Common myeloid progenitor, CD34-positive (primary cell): ENCODE measurements around the gene PI4KA.

Experiments
- CTCF ChIA-PET: fragments of 350-600 bp; sonication (Branson Sonifier 250); formaldehyde crosslinking; loops from one replicate; lab custom pipeline; 2021; ENCODE audit warnings: antibody characterized with exemption; lab: Charles Lee
- POLR2A ChIA-PET: fragments of 350-600 bp; sonication (Branson Sonifier 250); formaldehyde crosslinking; loops from one replicate; lab custom pipeline; 2021; ENCODE audit warnings: antibody characterized with exemption; lab: Charles Lee
- DNase-seq, 3 donors: peaks; one replicate each; pipeline versions ENCODE4 v3.0.0 to v3.0.0-alpha.2; 2013
- H3K27ac ChIP-seq, 2 experiments: 1 replicate in 1 of 2; 2 replicates in 1 of 2; pipeline ENCODE4 v1.7.0; 2013; ENCODE audit warnings: inconsistent platforms in 2 of 2, low read length in 2 of 2, mild to moderate bottlenecking in 2 of 2, low read depth in 1 of 2, moderate library complexity in 1 of 2; ENCODE audit not compliant: severe bottlenecking in 2 of 2, insufficient read depth in 1 of 2, poor library complexity in 1 of 2
- H3K27me3 ChIP-seq, 5 experiments: replicated peaks in 2 of 5; 1 replicate in 3 of 5; 2 replicates in 2 of 5; pipeline versions ENCODE4 v1.6.1 to v1.7.0; 2013; ENCODE audit warnings: low read length in 4 of 5, mild to moderate bottlenecking in 2 of 5, moderate library complexity in 2 of 5, inconsistent platforms in 1 of 5; ENCODE audit not compliant: insufficient read depth in 5 of 5, control insufficient read depth in 4 of 5
- H3K36me3 ChIP-seq, 4 experiments: 1 replicate in 2 of 4; 2 replicates in 2 of 4; pipeline versions ENCODE4 v1.6.1 to v1.7.0; 2013; ENCODE audit warnings: low read length in 3 of 4, control low read depth in 1 of 4, mild to moderate bottlenecking in 1 of 4; ENCODE audit not compliant: control insufficient read depth in 4 of 4, insufficient read depth in 4 of 4
- H3K4me1 ChIP-seq, 4 experiments: 1 replicate in 3 of 4; 2 replicates in 1 of 4; pipeline versions ENCODE4 v1.6.1 to v1.7.1; 2013; ENCODE audit warnings: low read length in 3 of 4, mild to moderate bottlenecking in 3 of 4, control low read depth in 1 of 4, inconsistent platforms in 1 of 4, moderate library complexity in 1 of 4; ENCODE audit not compliant: control insufficient read depth in 4 of 4, insufficient read depth in 4 of 4; ENCODE audit errors: control extremely low read depth in 1 of 4
- H3K4me3 ChIP-seq, 7 experiments: 1 replicate in 4 of 7; 2 replicates in 3 of 7; pipeline versions ENCODE4 v1.5.1 to v1.7.0; 2013; ENCODE audit warnings: mild to moderate bottlenecking in 7 of 7, low read length in 6 of 7, moderate library complexity in 6 of 7, inconsistent platforms in 2 of 7, low read depth in 2 of 7, control low read depth in 1 of 7; ENCODE audit not compliant: insufficient read depth in 4 of 7, control insufficient read depth in 1 of 7; ENCODE audit errors: extremely low read depth in 1 of 7
- H3K9me3 ChIP-seq, 5 experiments: 1 replicate in 4 of 5; 2 replicates in 1 of 5; pipeline versions ENCODE4 v1.6.1 to v1.7.1; 2013; ENCODE audit warnings: low read length in 4 of 5, mild to moderate bottlenecking in 2 of 5, inconsistent platforms in 1 of 5, low read depth in 1 of 5, moderate library complexity in 1 of 5; ENCODE audit not compliant: control insufficient read depth in 4 of 5, insufficient read depth in 2 of 5; ENCODE audit errors: control extremely low read depth in 1 of 5
- WGBS: methylation state at CpG from one replicate; pipeline ENCODE4 v1.1.5; 2013; ENCODE audit not compliant: insufficient coverage; 5-methylcytosine and 5-hydroxymethylcytosine counted together

Gene PI4KA

GRCh38 chr22:20811171-20811570 lies 47.4 kb downstream of the PI4KA start:
- POLR2A ChIA-PET = no interaction called here
- H3K4me3 ChIP-seq = no peak overlapping the region
- H3K36me3 ChIP-seq = peaks cover 29 to 67% (median 45%) of the 10 kb centered on the region in 4 experiments
- WGBS = 100% methylated on average over 1 of the region's 1 CpG
- CTCF ChIA-PET = interaction anchor here (0.9 to 4.8 kb wide), 3 partner anchors 7 to 40 kb away, joined by 3 to 22 read pairs (median 3); no protein-coding TSS in a partner anchor
- H3K4me1 ChIP-seq = no peaks in the 10 kb centered on the region
- no peaks in the 10 kb centered on the region for H3K9me3 ChIP-seq
- H3K27me3 ChIP-seq = no peaks in the 10 kb centered on the region
- no peak overlapping the region for H3K27ac ChIP-seq
- no peak for DNase-seq

- H3K4me3 ChIP-seq = no peak overlapping the region
- CTCF ChIA-PET = interaction anchor here (0.5 to 1.5 kb wide), 3 partner anchors 10 to 118 kb away, joined by 3 to 4 read pairs (median 3); no protein-coding TSS in a partner anchor
- no peak for DNase-seq
- H3K27ac ChIP-seq = no peak overlapping the region
- H3K36me3 ChIP-seq = peaks cover 29 to 69% (median 48%) of the 10 kb centered on the region in 4 experiments
- no peaks in the 10 kb centered on the region for H3K27me3 ChIP-seq
- no peaks in the 10 kb centered on the region for H3K4me1 ChIP-seq
- POLR2A ChIA-PET = no interaction called here
- WGBS = 97% methylated on average over 8 of the region's 9 CpGs
- no peaks in the 10 kb centered on the region for H3K9me3 ChIP-seq
Observed at GRCh38 chr22:20810645-20811044, 48.0 kb downstream of the PI4KA start.

- H3K27me3 ChIP-seq = no peaks in the 10 kb centered on the region
Observed at GRCh38 chr22:20809538-20810185, 48.9 kb downstream of the PI4KA start.

GRCh38 chr22:20808844-20809243 lies 49.8 kb downstream of the PI4KA start:
- Histone ChIP-seq H3K4me3 (no peak overlapping the region), H3K36me3 (peaks cover 32 to 75% (median 57%) of the 10 kb centered on the region in 4 experiments), H3K4me1 (no peaks in the 10 kb centered on the region), H3K27me3 (no peaks in the 10 kb centered on the region), H3K27ac (no peak overlapping the region), H3K9me3 (no peaks in the 10 kb centered on the region)
- ChIA-PET POLR2A (interaction anchor here (0.7 kb wide), 1 partner anchor 50 kb away, joined by 4 read pairs; the partner anchor contains the start of genes PI4KA and SNAP29), CTCF (interaction anchor here (1.0 to 1.4 kb wide), 4 partner anchors 14 to 77 kb away, joined by 3 to 5 read pairs (median 3); no protein-coding TSS in a partner anchor)
- no peak for DNase-seq
- 67% methylated on average over 2 of the region's 4 CpGs for WGBS

More at GRCh38 chr22:20809538-20810185, 48.9 kb downstream of the PI4KA start:
- no peaks in the 10 kb centered on the region for H3K9me3 ChIP-seq
- DNase-seq = no peak
- H3K4me3 ChIP-seq = no peak overlapping the region
- peaks cover 33 to 73% (median 52%) of the 10 kb centered on the region in 4 experiments for H3K36me3 ChIP-seq
- H3K27ac ChIP-seq = peak overlapping the region in 1 of 2 experiments; percentile 0
- 81% methylated on average over 2 of the region's 6 CpGs for WGBS
- ChIA-PET POLR2A (no interaction called here), CTCF (interaction anchor here (1.0 to 1.5 kb wide), 3 partner anchors 10 to 47 kb away, joined by 3 to 4 read pairs (median 3); no protein-coding TSS in a partner anchor)
- H3K4me1 ChIP-seq = no peaks in the 10 kb centered on the region

- H3K9me3 ChIP-seq = no peaks in the 10 kb centered on the region
- H3K4me3 ChIP-seq = no peak overlapping the region
- WGBS = 88% methylated on average over 2 of the region's 4 CpGs
- no peaks in the 10 kb centered on the region for H3K27me3 ChIP-seq
- CTCF ChIA-PET = interaction anchor here (0.6 to 1.2 kb wide), 3 partner anchors 47 to 1520 kb away, joined by 3 to 5 read pairs (median 4); no protein-coding TSS in a partner anchor
- peaks cover 33 to 77% (median 60%) of the 10 kb centered on the region in 4 experiments for H3K36me3 ChIP-seq
- POLR2A ChIA-PET = no interaction called here
- no peak for DNase-seq
- no peak overlapping the region for H3K27ac ChIP-seq
- H3K4me1 ChIP-seq = no peaks in the 10 kb centered on the region
Observed at GRCh38 chr22:20807315-20807752, 51.3 kb downstream of the PI4KA start.

GRCh38 chr22:20805972-20806471 lies 52.6 kb downstream of the PI4KA start:
- Histone ChIP-seq H3K4me1 (no peaks in the 10 kb centered on the region), H3K9me3 (no peaks in the 10 kb centered on the region), H3K27me3 (no peaks in the 10 kb centered on the region), H3K36me3 (peaks cover 33 to 82% (median 61%) of the 10 kb centered on the region in 4 experiments), H3K4me3 (no peak overlapping the region), H3K27ac (no peak overlapping the region)
- 87% methylated on average over 3 of the region's 3 CpGs for WGBS
- ChIA-PET POLR2A (no interaction called here), CTCF (interaction anchor here (0.8 to 4.1 kb wide), 3 partner anchors 15 to 120 kb away, joined by 3 to 28 read pairs (median 3); no protein-coding TSS in a partner anchor)
- DNase-seq = no peak
